ENCODE measurements around the gene C5. TPM values are rescaled to one million over a fixed set of nuclear protein-coding genes. Genes with fewer than 3 reads are reported as not detected.

C5 gene
- total and polyA plus RNA-seq, 9 of the 15 experiments (the other 6 are each of a cell fraction or from before 2014, with no cell fraction given) = 0.08 to 0.91 (median 0.42) TPM

DNA sequence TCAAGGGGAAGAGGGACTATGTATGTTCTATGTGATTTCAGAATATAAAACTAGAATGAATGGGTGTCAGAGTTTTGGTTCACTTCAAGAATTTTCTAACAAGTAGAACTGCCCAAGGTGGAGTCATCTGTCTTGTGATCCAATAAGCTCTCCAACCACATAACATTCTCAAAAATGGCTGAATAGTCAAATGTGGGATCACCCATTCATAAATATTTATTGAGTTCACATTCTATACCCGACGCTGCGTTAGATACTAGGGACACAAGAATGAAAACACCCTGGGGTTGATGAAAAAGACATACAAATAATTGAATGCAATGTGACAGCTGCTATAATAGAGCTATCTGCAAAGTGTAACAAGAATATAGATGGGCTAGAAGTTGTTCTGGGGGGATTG, 88.1 kb downstream of the C5 start:
- no peak for FAIRE-seq

GRCh38 chr9:120960001-120960400, 90.1 kb downstream of the C5 start:
- CTCF ChIA-PET (ENCODE audit: low intra/inter-chr PET ratio) = no interaction called here
- BruUV-seq (replicated peaks) = no TSS peak
- intact Hi-C loops (cut with micrococcal nuclease) = no loop called here
- H4K20me1 ChIP-seq (replicated peaks; ENCODE audit: control insufficient read depth, insufficient read depth, low read length) = no peaks in the 10 kb centered on the region
- H3K36me3 ChIP-seq (ENCODE audit: control insufficient read depth, insufficient read depth, low read length) = no peaks in the 10 kb centered on the region
- TF ChIP-seq, protein P1, sequence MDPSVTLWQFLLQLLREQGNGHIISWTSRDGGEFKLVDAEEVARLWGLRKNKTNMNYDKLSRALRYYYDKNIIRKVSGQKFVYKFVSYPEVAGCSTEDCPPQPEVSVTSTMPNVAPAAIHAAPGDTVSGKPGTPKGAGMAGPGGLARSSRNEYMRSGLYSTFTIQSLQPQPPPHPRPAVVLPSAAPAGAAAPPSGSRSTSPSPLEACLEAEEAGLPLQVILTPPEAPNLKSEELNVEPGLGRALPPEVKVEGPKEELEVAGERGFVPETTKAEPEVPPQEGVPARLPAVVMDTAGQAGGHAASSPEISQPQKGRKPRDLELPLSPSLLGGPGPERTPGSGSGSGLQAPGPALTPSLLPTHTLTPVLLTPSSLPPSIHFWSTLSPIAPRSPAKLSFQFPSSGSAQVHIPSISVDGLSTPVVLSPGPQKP (CRISPR knock-in tag; IDR thresholded peaks at IDR 0.05) = no peak
- TF ChIP-seq PKNOX1 (IDR thresholded peaks at IDR 0.05) (no peak), SREBF2 (CRISPR knock-in tag; IDR thresholded peaks at IDR 0.05) (no peak), MCM5 (IDR thresholded peaks at IDR 0.05; ENCODE audit: low read depth) (no peak), LCOR (CRISPR knock-in tag; IDR thresholded peaks at IDR 0.05) (no peak), DMBX1 (CRISPR knock-in tag; IDR thresholded peaks at IDR 0.05; ENCODE audit: borderline replicate concordance) (no peak), KDM1A (IDR thresholded peaks at IDR 0.05) (no peak), ZFX (CRISPR knock-in tag; IDR thresholded peaks at IDR 0.05) (no peak), ZFP36 (IDR thresholded peaks at IDR 0.05; ENCODE audit: low read depth, low read length, partially characterized antibody) (no peak), KDM2B (CRISPR knock-in tag; IDR thresholded peaks at IDR 0.05) (no peak), E2F3 (CRISPR knock-in tag; IDR thresholded peaks at IDR 0.05) (no peak), ZNF408 (CRISPR knock-in tag; IDR thresholded peaks at IDR 0.05; ENCODE audit: low read depth) (no peak), EP400 (IDR thresholded peaks at IDR 0.05) (no peak)
- no peak overlapping the region for H3K9ac ChIP-seq (ENCODE audit: insufficient read depth in 1 of 2, low read depth in 2 of 2, low read length in 2 of 2)
- DNase-seq (ENCODE audit: extremely low read depth in 1 of 4, low spot score in 3 of 4) (no peak), FAIRE-seq (no peak), ATAC-seq (no peak)
- no peaks in the 10 kb centered on the region for H3K4me1 ChIP-seq (replicated peaks in 1 of 2; ENCODE audit: control insufficient read depth in 2 of 2, insufficient read depth in 2 of 2, low read length in 2 of 2)
- no peak overlapping the region for H3K4me2 ChIP-seq (ENCODE audit: insufficient read depth, low read length)
- H3K9me3 ChIP-seq (replicated peaks; ENCODE audit: control insufficient read depth, insufficient read depth, low read depth, low read length) = no peaks in the 10 kb centered on the region
- no peak overlapping the region for H2AFZ ChIP-seq (ENCODE audit: low read depth, low read length)
- H3K27me3 ChIP-seq (ENCODE audit: control insufficient read depth in 2 of 2, insufficient read depth in 2 of 2, low read length in 2 of 2) = peaks cover 11% of the 10 kb centered on the region in 2 experiments; a peak in 4 of 5 replicates
- no peak overlapping the region for H3K27ac ChIP-seq (ENCODE audit: extremely low read depth, low read depth, low read length)
- in situ Hi-C loops (cut with MboI) = no loop called here
- no peak overlapping the region for H3K4me3 ChIP-seq
- H3K9me1 ChIP-seq (ENCODE audit: control insufficient read depth, insufficient read depth, low read length) = no peaks in the 10 kb centered on the region
- WGBS (ENCODE audit: insufficient coverage, low coverage, missing lambda C conversion rate) = 4% methylated on average over 1 of the region's 1 CpG
- POLR2A ChIA-PET = no interaction called here
- no peaks in the 10 kb centered on the region for H3K79me2 ChIP-seq (ENCODE audit: control insufficient read depth, insufficient read depth, low read length)

More for the DNA sequence above, 88.1 kb downstream of the C5 start:
- no peaks in the 10 kb centered on the region for H3K36me3 ChIP-seq (ENCODE audit: control insufficient read depth, insufficient read depth, low read length)
- ChIA-PET CTCF (ENCODE audit: low intra/inter-chr PET ratio) (no interaction called here), POLR2A (interaction anchor here (0.9 kb wide), 1 partner anchor 207 kb away, joined by 3 read pairs; no protein-coding TSS in a partner anchor)
- H3K4me1 ChIP-seq (replicated peaks in 1 of 2; ENCODE audit: control insufficient read depth in 2 of 2, insufficient read depth in 2 of 2, low read length in 2 of 2) = no peaks in the 10 kb centered on the region
- H3K4me3 ChIP-seq = no peak overlapping the region
- in situ Hi-C loops (cut with MboI) = no loop called here
- 0% methylated on average over 3 of the region's 3 CpGs for WGBS (ENCODE audit: insufficient coverage, low coverage, missing lambda C conversion rate)
- TF ChIP-seq POLR2G (IDR thresholded peaks at IDR 0.05; ENCODE audit: low read depth, low read length) = no peak
- TF ChIP-seq HNRNPLL (IDR thresholded peaks at IDR 0.05; ENCODE audit: low read depth, low read length, poor library complexity, severe bottlenecking) = no peak
- no peak for TF ChIP-seq NR1H2 (CRISPR knock-in tag; IDR thresholded peaks at IDR 0.05)
- no peak for ATAC-seq
- H3K9me3 ChIP-seq (replicated peaks; ENCODE audit: control insufficient read depth, insufficient read depth, low read depth, low read length) = no peaks in the 10 kb centered on the region
- no peaks in the 10 kb centered on the region for H3K79me2 ChIP-seq (ENCODE audit: control insufficient read depth, insufficient read depth, low read length)
- no peaks in the 10 kb centered on the region for H3K9me1 ChIP-seq (ENCODE audit: control insufficient read depth, insufficient read depth, low read length)
- intact Hi-C loops (cut with micrococcal nuclease) = no loop called here
- no TSS peak for BruUV-seq (replicated peaks)
- H3K27ac ChIP-seq (ENCODE audit: extremely low read depth, low read depth, low read length) = no peak overlapping the region
- no peak overlapping the region for H3K4me2 ChIP-seq (ENCODE audit: insufficient read depth, low read length)
- no peak overlapping the region for H2AFZ ChIP-seq (ENCODE audit: low read depth, low read length)
- H4K20me1 ChIP-seq (replicated peaks; ENCODE audit: control insufficient read depth, insufficient read depth, low read length) = no peaks in the 10 kb centered on the region
- DNase-seq (ENCODE audit: extremely low read depth in 1 of 4, low spot score in 3 of 4) = no peak
- H3K27me3 ChIP-seq (ENCODE audit: control insufficient read depth in 2 of 2, insufficient read depth in 2 of 2, low read length in 2 of 2) = peaks cover 20 to 24% of the 10 kb centered on the region in 2 experiments
- H3K9ac ChIP-seq (ENCODE audit: insufficient read depth in 1 of 2, low read depth in 2 of 2, low read length in 2 of 2) = no peak overlapping the region
